Mesenteric fat pad (tissue), 1 donor: Measurements from ENCODE around the gene PHKG2. TPM values are rescaled to one million over a fixed set of nuclear protein-coding genes. Genes with fewer than 3 reads are reported as not detected.
"Not testable (repeated sequence)": the region's sequence is repeated elsewhere in the genome, so short reads cannot be mapped to it uniquely, and the experiment has no call there.

Source experiments
- DNase-seq: peaks from one replicate; pipeline ENCODE4 v3.0.0-alpha.2; 2020; ENCODE audit warnings: low spot score
- long read RNA-seq: library from polyadenylated mRNA; unstranded; transcript quantifications from one replicate; pipeline ENCODE4 v2.0.0, GENCODE V29; 2020
- total RNA-seq: library from RNA; stranded (reverse); fragmentation: NEBNext Ultra II Directional; extraction: Animal tissue kit (Norgen Biotek cat#: 25700); gene quantifications from one replicate; pipeline ENCODE4 v1.2.1, GENCODE V29; 2021
- donor health status: DM: yes; HTN: yes; CAD: no.

PHKG2 gene, protein sequence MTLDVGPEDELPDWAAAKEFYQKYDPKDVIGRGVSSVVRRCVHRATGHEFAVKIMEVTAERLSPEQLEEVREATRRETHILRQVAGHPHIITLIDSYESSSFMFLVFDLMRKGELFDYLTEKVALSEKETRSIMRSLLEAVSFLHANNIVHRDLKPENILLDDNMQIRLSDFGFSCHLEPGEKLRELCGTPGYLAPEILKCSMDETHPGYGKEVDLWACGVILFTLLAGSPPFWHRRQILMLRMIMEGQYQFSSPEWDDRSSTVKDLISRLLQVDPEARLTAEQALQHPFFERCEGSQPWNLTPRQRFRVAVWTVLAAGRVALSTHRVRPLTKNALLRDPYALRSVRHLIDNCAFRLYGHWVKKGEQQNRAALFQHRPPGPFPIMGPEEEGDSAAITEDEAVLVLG
- 20.8 TPM for total RNA-seq
- long read RNA-seq, full-length matches to known transcripts, result 35 of 45 reads
- long read RNA-seq, partial matches to known transcripts, result 3 of 45 reads
- long read RNA-seq, other reads (novel, unspliced or antisense), result 7 of 45 reads

DNA sequence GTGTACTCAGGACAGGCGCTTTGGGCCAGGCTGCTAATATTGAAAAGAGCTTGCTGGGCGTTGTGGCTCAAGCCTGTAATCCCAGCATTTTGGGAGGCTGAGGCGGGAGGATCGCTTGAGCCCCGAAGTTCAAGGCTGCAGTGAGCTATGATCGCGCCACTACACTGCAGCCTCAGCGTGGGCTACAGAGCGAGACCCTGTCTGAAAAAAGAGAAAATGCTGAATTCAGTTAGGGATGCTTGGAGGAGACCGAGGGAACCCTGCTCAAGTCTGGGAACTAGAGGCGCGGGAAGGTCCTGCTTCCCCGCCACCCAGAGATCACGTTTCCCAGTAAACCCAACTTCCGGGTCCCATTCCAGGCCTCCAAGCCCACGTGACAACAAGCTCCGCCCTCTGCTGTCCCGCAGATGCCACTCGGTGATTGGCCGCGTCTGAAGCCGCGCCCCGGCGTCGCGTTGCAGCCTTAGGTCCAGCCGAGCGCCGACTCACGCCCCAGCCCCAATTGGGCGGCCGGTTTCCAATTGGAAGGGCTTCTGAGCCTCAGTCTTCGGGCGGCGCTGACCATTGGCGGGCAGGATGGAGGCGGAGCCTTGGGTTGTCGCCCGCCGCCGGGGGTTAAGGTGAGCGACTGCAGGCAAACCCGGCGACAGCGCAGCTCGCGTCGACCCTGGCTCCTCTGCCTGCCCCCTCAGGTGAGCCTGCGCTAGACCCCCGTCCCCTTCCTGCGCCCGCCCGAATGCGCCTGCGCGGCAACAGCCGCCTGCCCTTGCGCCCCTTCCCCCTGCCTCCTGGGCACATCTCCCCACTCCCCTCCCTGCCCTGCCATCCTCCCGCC is at the start of gene PHKG2:
Gene PHKG2, plus strand, starts transcription at position 627 of the 835 bp plus-strand sequence. CDS start 396 bp downstream, outside the sequence.
- DNase-seq, result peak; percentile 99

DNA sequence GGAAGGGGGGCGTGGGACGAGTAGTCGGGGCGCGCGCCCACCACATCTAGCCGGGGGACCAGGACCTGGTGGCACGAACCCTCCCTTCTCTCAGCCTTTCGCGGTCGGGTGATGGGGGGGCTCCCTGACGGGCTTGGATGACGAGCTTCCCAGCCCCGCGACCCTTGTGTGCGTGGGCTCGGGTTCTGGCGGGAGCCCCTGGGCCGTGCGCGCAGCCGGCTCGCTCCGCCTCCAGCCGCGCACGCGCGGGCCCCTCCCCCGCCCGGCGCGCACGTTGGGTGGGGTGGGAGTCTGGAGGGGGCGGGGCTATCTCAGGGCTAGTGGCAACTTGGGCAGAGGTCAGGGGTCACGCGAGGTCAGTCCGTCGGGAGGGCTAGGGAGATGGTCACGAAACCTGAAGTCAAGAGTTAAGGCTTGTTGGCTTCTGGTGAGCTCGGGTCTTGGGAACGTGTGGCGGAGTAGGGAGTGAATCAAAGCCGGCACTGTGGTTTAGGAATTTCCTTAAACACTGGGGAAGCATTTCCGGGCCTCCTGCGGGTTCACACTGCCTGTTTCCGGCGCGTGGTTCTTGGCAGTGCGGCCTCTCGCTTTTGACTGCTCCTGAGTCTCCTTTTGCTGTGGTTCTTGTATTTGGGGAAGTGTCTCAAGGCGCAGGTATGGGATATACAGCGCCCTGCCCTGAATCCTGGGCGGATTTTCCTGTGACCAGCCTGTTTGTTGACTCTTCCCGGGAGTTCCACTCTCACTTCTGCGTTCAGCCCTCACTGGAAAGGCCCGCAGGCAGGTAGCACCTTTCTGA is 49.2 kb upstream of the PHKG2 start, which contains the start of gene SRCAP:
Gene SRCAP, plus strand, starts transcription at position 356 of the 799 bp plus-strand sequence. CDS start 1,654 bp downstream, outside the sequence.
- DNase-seq, result peak; percentile 95

DNA sequence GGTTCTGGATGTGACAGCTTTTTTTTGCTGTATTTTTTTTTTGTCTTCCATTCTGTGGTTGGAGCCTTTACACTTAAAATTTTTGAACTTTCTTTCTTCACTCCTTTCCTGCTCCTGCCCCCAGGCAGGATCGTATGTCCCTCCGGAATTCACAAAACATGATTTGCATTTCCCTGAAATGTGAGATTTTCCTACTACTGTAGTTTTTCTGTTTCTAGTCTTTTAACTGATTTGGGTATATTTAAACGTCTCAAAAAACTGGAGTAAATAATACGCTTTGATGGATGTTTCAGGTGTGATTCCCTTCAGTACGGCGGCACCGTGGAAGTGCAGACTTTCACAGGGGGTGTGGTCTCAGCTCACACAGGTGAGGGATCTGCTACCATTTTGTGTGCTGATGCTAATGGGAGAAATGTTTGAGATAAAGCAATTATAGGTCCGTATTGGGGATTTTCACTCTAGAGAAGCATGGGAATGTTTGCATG is 48.6 kb upstream of the PHKG2 start:
- no peak for DNase-seq

DNA sequence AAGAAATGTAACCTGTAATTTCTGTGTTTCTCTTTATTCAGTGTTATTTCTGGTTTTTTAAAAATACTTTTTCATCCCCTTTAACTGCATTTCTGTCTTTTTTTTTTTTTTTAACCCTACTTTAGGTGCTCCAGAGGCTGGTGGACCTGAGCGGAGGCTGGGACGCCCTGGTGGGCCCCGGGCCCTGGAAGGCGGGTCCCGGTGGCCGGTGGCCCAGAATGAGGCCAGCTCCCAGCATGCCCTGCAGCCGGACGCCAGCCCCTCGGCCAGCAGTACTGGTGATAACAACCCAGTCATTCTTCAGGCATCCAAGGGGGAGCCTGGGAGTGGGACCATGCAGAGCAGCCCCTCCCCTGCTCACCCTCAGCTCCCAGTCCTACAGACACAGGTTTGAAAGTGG is 47.7 kb upstream of the PHKG2 start:
- no peak for DNase-seq

DNA sequence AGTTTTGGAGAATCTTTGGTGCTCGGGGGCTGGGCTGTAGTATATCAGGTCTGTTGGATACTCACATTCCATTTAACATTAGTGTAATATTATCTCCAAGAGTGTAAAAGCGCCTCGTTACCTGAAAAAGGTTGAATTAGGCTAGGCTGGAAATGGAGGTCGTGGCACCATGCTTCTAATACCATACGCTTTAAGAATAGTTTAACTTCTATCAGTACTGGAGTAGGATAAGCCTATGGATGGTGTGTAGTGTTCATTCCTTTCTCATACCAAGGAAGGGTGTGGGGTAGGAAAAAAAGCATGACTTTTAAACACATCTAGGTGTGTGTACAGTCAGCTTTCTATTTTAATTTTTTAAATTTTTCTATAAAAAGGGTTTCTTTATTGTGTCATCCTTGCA is 47.3 kb upstream of the PHKG2 start:
- no peak for DNase-seq

DNA sequence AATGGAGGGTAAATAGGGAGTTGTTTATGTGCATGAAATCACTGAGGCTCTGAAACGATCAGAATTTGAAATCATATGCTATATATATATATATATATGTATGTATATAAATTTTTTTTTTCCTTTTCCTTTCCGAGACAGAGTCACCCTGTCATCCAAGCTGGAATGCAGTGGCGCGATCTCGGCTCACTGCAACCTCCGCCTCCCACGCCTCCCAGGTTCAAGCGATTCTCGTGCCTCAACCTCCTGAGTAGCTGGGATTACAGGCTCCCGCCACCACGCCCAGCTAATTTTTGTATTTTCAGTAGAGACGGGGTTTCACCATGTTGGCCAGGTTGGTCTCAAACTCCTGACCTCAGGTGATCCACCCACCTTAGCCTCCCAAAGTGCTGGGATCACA is 45.2 kb upstream of the PHKG2 start:
- not testable (repeated sequence) for DNase-seq

DNA sequence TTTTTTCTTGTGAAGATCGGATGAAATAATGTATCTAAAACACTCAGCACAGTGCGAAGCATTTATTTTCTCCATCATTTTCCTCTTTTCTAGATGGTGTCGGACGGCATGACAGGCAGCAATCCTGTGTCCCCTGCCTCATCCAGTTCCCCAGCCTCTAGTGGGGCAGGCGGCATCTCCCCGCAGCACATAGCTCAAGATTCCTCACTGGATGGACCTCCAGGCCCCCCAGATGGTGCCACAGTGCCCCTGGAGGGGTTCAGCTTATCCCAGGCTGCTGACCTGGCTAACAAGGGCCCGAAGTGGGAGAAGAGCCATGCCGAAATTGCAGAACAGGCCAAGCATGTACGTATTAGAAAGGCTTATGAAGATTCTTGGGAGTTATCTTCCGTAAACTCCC is 44.3 kb upstream of the PHKG2 start:
- DNase-seq, result no peak

DNA sequence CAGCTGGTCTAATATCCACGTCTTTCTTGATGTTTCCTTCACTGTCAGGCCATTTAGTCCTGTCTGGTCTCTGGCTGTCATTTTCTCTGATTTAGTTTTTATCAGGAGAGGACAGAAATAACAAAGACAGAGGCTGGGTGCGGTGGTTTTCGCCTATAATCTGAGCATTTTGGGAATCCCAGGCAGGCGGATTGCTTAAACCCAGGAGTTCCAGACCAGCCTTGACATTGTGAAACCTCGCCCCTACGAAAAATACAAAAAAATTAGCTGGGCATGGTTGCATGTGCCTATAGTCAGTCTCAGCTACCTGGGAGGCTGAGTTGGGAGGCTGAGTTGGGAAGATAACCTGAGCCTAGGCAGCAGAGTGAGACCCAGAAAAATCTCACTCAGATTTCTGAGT is 42.2 kb upstream of the PHKG2 start:
- DNase-seq, result no peak

DNA sequence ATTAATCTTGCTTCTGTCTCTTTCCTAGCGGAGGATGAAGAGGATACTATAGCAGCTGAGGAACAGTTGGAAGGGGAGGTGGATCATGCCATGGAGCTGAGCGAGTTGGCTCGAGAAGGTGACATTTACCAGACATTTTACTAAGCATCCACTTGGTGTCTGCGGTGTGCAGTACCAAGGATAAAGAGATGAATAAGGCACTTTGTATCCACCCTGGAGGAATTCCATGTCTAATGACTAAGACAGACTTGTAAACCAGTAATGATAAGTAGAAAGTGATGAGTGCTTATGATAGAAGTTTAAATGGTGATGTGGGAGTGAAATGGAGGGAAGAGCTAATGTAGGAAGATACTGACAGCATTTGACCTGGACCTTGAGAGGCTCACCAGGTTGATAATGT is 37.3 kb upstream of the PHKG2 start:
- DNase-seq, result no peak

DNA sequence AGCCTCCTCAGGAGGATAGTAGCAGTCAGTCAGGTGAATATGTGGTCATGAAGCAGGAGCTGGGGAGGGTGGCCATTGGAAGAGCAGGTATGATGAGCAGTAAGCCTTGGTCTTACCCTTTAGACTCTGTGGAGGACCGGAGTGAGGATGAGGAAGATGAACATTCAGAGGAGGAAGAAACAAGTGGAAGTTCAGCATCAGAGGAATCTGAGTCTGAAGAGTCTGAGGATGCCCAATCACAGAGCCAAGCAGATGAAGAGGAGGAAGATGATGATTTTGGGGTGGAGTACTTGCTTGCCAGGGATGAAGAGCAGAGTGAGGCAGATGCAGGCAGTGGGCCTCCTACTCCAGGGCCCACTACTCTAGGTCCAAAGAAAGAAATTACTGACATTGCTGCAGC is 36.5 kb upstream of the PHKG2 start:
- no peak for DNase-seq

DNA sequence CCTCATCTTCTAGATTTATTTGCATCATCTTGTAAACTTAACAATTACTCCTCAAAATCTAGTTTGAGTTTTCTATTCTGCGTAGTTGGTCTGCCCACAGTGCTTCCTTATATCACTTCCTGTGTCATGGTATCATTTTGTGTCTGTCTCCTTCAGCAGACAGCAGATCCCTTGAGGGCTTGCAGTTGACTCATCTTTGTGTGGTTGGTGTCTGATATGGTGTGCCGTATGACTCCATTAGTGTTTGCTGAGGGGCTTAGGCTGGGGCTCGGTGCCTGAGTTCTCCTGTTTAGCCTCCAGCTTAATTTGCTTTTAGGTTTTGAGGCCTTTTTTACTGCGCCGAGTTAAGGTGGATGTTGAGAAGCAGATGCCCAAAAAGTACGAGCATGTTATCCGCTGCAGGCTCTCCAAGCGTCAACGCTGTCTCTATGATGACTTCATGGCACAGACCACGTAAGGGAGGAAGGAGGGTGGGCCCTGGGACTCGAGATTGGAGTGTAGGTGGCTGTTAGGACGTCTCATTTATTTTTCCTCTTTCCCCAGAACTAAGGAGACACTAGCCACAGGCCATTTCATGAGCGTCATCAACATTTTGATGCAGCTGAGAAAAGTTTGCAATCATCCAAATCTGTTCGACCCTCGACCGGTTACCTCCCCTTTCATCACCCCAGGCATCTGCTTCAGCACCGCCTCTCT is 32.3 kb upstream of the PHKG2 start:
- no peak for DNase-seq

DNA sequence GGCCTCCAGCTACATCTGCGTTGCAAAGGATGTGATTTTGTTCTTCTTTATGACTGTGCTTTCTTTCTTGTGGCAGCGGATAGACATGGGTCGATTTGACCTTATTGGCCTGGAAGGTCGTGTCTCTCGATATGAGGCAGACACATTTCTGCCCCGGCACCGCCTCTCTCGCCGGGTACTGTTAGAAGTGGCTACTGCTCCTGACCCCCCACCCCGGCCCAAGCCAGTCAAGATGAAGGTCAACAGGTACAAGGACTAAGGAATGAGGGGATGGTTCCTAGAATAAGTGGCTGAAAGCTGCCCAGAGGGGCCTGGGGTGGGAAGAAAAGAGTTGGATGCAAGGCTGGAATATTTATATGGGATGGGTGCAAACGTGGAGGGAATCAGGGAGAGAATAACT is 28.1 kb upstream of the PHKG2 start:
- DNase-seq, result no peak

DNA sequence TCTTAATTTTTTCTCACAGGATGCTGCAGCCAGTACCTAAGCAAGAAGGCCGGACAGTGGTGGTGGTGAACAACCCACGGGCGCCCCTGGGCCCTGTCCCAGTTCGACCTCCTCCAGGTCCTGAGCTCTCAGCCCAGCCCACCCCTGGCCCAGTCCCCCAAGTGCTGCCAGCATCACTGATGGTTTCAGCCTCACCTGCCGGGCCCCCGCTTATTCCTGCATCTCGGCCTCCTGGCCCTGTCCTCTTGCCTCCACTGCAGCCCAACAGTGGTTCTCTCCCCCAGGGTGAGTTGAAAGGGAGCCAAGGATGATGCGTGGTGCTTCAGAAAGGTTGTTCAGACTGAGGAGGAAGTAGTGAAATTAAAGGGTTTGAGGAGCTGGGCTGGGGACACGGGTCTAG is 27.5 kb upstream of the PHKG2 start:
- no peak for DNase-seq

DNA sequence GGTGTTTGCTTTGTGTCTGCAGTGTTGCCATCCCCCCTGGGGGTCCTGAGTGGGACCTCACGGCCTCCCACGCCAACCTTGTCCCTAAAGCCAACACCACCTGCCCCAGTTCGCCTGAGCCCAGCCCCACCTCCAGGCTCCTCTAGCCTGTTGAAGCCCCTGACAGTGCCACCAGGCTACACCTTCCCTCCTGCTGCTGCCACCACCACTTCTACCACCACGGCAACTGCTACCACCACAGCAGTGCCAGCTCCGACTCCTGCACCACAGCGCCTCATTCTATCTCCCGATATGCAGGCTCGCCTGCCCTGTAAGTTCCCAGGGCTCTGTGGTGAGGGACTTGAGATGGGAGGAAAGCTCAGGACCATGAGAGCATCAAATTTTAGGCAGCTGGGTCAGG is 27.1 kb upstream of the PHKG2 start:
- no peak for DNase-seq

DNA sequence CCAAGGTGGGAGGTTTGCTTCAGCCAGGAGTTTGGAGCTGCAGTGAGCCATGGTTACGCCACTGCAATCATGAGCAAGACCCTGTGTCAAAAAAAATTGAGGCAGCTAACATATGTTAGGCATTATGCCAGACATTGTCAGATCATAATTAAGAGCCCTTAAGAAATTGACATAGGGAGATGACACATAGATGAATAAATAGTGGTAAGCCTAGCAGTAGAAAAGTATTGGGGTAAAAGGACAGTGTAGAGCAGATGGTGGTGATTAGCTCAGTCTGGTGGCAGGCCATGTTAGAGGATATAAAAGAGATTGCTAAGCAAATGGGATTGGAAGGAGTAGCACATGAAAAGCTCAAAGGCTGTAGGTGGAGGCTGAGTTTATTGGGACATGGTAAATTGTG is 26.6 kb upstream of the PHKG2 start:
- DNase-seq, result no peak

DNA sequence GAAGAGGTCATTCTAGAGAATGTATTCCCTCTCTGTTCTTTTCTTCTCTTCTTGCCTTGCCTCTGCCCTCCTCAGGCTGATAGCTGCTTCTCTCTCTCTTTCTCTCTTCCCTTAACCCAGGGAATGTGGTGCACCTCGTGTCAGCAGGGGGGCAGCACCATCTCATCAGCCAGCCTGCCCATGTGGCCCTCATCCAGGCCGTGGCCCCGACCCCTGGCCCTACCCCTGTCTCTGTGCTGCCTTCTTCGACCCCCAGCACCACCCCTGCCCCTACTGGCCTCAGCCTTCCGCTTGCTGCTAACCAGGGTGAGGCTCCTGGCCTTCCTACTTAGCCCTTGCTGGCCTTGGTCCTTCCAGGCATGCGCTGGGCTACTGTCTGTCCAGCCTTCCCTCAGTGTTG is 25.8 kb upstream of the PHKG2 start:
- peak; percentile 64 for DNase-seq

DNA sequence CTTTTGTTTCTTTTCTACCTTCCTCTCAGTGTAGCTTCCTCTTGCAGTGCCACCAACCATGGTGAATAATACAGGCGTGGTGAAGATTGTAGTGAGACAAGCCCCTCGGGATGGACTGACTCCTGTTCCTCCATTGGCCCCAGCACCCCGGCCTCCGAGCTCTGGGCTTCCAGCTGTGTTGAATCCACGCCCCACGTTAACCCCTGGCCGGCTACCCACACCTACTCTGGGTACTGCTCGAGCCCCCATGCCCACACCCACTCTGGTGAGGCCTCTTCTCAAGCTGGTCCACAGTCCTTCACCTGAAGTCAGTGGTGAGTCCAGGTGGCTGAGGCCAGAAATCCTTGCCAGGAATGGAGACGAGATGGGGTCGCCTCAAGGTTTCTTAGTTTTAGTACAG is 25.3 kb upstream of the PHKG2 start:
- DNase-seq, result peak; percentile 71

DNA sequence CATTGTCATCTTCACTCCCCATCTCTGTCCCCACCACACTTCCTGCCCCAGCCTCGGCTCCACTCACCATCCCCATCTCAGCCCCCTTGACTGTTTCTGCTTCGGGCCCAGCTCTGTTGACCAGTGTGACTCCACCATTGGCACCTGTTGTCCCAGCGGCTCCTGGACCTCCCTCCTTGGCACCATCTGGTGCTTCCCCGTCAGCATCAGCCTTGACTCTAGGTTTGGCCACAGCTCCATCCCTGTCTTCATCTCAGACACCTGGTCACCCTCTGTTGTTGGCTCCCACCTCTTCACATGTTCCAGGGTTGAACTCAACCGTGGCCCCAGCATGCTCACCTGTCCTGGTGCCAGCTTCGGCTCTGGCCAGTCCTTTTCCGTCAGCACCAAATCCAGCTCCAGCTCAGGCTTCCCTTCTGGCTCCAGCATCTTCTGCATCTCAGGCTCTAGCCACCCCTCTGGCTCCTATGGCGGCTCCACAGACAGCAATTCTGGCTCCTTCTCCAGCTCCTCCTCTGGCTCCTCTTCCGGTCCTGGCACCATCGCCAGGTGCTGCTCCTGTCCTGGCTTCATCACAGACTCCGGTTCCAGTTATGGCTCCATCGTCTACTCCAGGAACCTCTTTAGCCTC is 24.4 kb upstream of the PHKG2 start:
- peak; percentile 77 for DNase-seq

DNA sequence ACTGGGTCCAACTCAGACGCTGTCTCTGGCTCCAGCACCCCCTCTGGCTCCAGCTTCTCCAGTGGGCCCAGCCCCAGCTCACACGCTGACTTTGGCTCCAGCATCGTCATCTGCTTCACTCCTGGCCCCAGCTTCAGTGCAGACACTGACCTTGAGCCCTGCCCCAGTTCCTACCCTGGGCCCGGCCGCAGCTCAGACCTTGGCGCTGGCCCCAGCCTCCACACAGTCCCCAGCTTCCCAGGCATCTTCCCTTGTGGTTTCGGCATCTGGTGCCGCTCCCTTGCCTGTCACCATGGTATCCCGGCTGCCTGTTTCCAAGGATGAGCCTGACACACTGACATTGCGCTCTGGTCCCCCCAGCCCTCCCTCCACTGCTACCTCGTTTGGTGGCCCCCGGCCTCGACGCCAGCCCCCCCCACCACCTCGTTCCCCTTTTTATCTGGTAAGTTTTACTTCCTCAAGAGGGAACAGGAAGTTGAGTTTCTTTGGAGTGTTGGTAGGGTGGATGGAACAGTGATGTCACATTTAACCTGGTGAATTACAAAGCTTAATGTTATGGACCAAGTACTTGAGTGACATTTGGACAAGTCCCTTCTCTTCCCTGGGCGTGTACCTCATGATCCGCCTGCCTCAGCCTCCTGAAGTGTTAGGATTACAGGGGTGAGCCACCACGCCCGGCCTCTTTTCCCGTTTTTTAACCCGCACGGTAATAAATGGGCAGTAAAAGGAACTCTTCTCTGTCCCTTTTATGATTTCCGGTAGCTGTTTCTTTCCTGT is 23.4 kb upstream of the PHKG2 start:
- DNase-seq, result peak; percentile 85
